Loucy (cell line): ENCODE data around the gene BRD9.

Experiments used
- H2AFZ ChIP-seq: fragments of 200-600 bp; sonication (generic); 2 replicates; pipeline ENCODE4 v1.6.0; 2016; ENCODE audit warnings: antibody characterized with exemption, mild to moderate bottlenecking, low read length, moderate library complexity
- H3F3A ChIP-seq: fragments of 200-600 bp; 2 replicates; pipeline ENCODE4 v1.6.0; 2016; ENCODE audit warnings: antibody characterized with exemption, low read depth, mild to moderate bottlenecking
- H3K27me3 ChIP-seq: fragments of 200-600 bp; sonication (generic); 2 replicates; pipeline ENCODE4 v1.6.1; 2014; ENCODE audit warnings: low read length, mild to moderate bottlenecking; ENCODE audit not compliant: insufficient read depth, poor library complexity, severe bottlenecking
- H3K36me3 ChIP-seq: fragments of 200-600 bp; sonication (generic); 2 replicates; pipeline ENCODE4 v1.6.1; 2016; ENCODE audit warnings: low read length; ENCODE audit not compliant: insufficient read depth
- H3K4me1 ChIP-seq: fragments of 200-600 bp; sonication (generic); 2 replicates; pipeline ENCODE4 v1.5.1; 2014; ENCODE audit warnings: low read length, mild to moderate bottlenecking; ENCODE audit not compliant: insufficient read depth, poor library complexity, severe bottlenecking
- H3K4me2 ChIP-seq: fragments of 200-600 bp; sonication (generic); 2 replicates; pipeline ENCODE4 v1.6.0; 2014; ENCODE audit warnings: antibody characterized with exemption, low read length, low read depth, mild to moderate bottlenecking; ENCODE audit not compliant: poor library complexity, severe bottlenecking
- H3K4me3 ChIP-seq: fragments of 200-600 bp; sonication (generic); 2 replicates; pipeline ENCODE4 v1.5.1; 2014; ENCODE audit warnings: low read length, mild to moderate bottlenecking, mixed read lengths; ENCODE audit not compliant: poor library complexity, severe bottlenecking
- H3K79me2 ChIP-seq: fragments of 200-600 bp; sonication (generic); 2 replicates; pipeline ENCODE4 v1.6.1; 2014; ENCODE audit warnings: low read length; ENCODE audit not compliant: insufficient read depth
- H3K9ac ChIP-seq: fragments of 200-600 bp; sonication (generic); 2 replicates; pipeline ENCODE4 v1.6.0; 2014; ENCODE audit warnings: mild to moderate bottlenecking, low read depth, low read length, moderate library complexity; ENCODE audit not compliant: poor library complexity, severe bottlenecking
- H3K9me2 ChIP-seq: fragments of 200-600 bp; sonication (generic); replicated peaks from 2 replicates; pipeline ENCODE4 v1.6.1; 2016; ENCODE audit warnings: low read depth, low read length, mixed read lengths
- H3K9me3 ChIP-seq: fragments of 200-600 bp; sonication (generic); 2 replicates; pipeline ENCODE4 v1.6.1; 2014; ENCODE audit warnings: mild to moderate bottlenecking, antibody characterized with exemption, low read length, low read depth; ENCODE audit not compliant: insufficient read depth
- H4K20me1 ChIP-seq: fragments of 200-600 bp; sonication (generic); 2 replicates; pipeline ENCODE4 v1.6.0; 2014; ENCODE audit warnings: antibody characterized with exemption, low read length, mild to moderate bottlenecking; ENCODE audit not compliant: insufficient read depth, poor library complexity, severe bottlenecking
- EZH2phosphoT487 ChIP-seq: fragments of 200-600 bp; IDR thresholded peaks from 2 replicates; pipeline ENCODE4 v1.6.1; 2018; ENCODE audit warnings: antibody characterized with exemption, mild to moderate bottlenecking, moderate library complexity, borderline replicate concordance
- TF ChIP-seq, protein P1 (sequence below): fragments of 200-600 bp; sonication (generic); conservative IDR thresholded peaks from 2 replicates; pipeline ENCODE4 v1.5.1; 2014; ENCODE audit warnings: mild to moderate bottlenecking, antibody characterized with exemption, low read length

The BRD9 gene

DNA sequence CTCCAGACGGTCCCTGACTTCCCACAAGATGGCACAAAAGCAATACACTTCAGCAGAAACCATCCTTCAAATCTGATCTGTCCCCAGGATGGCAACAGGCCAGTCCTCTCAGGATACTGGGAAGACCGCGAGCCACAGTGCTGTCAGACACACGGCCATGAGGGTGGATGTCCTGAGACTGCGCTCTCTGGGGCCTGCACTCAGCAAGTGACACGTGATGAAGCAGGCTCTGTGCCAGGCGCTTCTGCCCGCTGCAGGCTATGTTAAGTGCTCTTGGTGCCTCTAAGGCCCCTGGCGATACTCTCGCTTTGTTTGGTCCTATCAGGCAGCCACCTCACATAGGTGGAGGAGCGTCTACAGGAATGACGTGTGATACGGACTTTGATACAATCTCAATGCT, 7.1 kb downstream of the BRD9 start:
- Histone ChIP-seq H2AFZ (no peak overlapping the region), H3K36me3 (peaks cover 85% of the 10 kb centered on the region; the same call in 1 of the 2 replicates), H3K9me2 (no peaks in the 10 kb centered on the region), H3K4me1 (peaks cover 16% of the 10 kb centered on the region), H3K4me3 (no peak overlapping the region), H3K27me3 (no peaks in the 10 kb centered on the region), H3K79me2 (peaks cover 60% of the 10 kb centered on the region), H3K9me3 (no peaks in the 10 kb centered on the region), H3K9ac (no peak overlapping the region), H3K4me2 (no peak overlapping the region), H4K20me1 (peaks cover 24% of the 10 kb centered on the region), H3F3A (no peaks in the 10 kb centered on the region)
- no peak for TF ChIP-seq EZH2phosphoT487
- TF ChIP-seq, protein P1, sequence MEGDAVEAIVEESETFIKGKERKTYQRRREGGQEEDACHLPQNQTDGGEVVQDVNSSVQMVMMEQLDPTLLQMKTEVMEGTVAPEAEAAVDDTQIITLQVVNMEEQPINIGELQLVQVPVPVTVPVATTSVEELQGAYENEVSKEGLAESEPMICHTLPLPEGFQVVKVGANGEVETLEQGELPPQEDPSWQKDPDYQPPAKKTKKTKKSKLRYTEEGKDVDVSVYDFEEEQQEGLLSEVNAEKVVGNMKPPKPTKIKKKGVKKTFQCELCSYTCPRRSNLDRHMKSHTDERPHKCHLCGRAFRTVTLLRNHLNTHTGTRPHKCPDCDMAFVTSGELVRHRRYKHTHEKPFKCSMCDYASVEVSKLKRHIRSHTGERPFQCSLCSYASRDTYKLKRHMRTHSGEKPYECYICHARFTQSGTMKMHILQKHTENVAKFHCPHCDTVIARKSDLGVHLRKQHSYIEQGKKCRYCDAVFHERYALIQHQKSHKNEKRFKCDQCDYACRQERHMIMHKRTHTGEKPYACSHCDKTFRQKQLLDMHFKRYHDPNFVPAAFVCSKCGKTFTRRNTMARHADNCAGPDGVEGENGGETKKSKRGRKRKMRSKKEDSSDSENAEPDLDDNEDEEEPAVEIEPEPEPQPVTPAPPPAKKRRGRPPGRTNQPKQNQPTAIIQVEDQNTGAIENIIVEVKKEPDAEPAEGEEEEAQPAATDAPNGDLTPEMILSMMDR = no peak

DNA sequence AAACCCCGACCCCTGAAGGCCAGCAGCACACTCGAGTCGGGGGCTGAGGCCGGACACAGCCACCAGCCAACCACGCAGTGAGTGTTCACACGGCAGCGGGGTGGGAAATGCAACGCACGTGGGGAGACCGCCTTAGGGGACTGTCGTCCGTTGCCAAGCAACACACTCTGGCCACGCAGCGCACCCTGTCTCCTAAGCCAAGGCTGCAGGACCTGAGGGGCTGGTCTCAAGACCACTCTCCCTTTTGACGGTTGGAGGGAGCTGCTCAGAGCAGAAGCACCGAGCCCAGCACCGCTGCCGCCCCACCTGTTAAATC, 7.5 kb downstream of the BRD9 start:
- peaks cover 85% of the 10 kb centered on the region; the same call in 1 of the 2 replicates for H3K36me3 ChIP-seq
- H3K9ac ChIP-seq = no peak overlapping the region
- no peak overlapping the region for H3K4me2 ChIP-seq
- TF ChIP-seq EZH2phosphoT487 = no peak
- TF ChIP-seq, protein P1 = no peak
- peaks cover 24% of the 10 kb centered on the region for H4K20me1 ChIP-seq
- H3K4me3 ChIP-seq = no peak overlapping the region
- peaks cover 12% of the 10 kb centered on the region for H3K4me1 ChIP-seq
- no peak overlapping the region for H2AFZ ChIP-seq
- H3F3A ChIP-seq = no peaks in the 10 kb centered on the region
- no peaks in the 10 kb centered on the region for H3K9me3 ChIP-seq
- H3K27me3 ChIP-seq = no peaks in the 10 kb centered on the region
- peaks cover 56% of the 10 kb centered on the region for H3K79me2 ChIP-seq
- H3K9me2 ChIP-seq = no peaks in the 10 kb centered on the region

DNA sequence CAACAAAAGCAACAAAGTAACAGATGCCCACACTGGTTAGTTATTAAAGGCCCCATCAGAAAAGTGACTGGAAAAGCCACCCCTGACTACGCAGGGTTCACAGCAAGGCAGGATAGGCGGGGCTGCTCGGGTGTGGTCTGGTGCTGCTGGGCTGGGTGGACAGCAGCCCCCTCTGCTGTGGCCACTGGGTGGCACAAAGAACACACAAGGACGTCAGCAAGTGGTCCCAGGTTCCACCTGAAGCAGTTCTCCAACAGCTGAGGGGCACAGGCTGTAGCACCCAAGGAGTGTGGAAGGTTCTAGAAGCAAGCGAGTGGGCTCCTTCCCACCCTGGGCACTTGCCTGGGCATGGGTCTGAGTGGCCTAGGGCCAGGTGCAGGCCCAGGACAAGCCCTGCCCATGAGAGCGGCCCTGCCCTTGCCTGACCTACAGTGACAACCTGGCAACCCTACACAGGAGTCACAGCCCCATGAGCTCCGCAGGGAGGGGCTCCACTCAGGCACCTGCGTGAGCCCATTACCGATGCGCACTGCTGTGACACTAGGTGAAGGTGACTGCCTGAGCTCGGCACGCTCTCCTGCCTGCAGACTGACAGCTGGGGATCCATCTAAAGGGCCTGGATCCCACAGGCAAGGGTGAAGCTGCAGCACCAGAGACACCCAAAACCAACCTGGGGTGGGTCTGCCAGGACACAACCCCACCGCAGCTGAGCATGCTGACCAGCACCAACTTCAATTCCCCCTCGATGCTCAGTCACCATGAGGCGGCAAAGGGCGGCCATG, 8.1 kb downstream of the BRD9 start:
- Histone ChIP-seq H4K20me1 (peaks cover 24% of the 10 kb centered on the region), H2AFZ (no peak overlapping the region), H3K4me2 (no peak overlapping the region), H3K9ac (no peak overlapping the region), H3K36me3 (peaks cover 85% of the 10 kb centered on the region; the same call in 1 of the 2 replicates), H3K79me2 (peaks cover 50% of the 10 kb centered on the region), H3K4me1 (peaks cover 7% of the 10 kb centered on the region), H3K9me2 (no peaks in the 10 kb centered on the region), H3K4me3 (no peak overlapping the region), H3K27me3 (no peaks in the 10 kb centered on the region), H3F3A (no peaks in the 10 kb centered on the region), H3K9me3 (no peaks in the 10 kb centered on the region)
- TF ChIP-seq, protein P1 = no peak
- TF ChIP-seq EZH2phosphoT487 = no peak
